ENCODE results near the gene PRDM15.
"Not testable (repeated sequence)": the region's sequence is repeated elsewhere in the genome, so short reads cannot be mapped to it uniquely, and the experiment has no call there.

PRDM15 gene

GRCh38 chr21:41785262-41785661 is 93.9 kb downstream of the PRDM15 start:
- H3K4me3 ChIP-seq (ENCODE audit: low read length in 2 of 2); H3K9me3 ChIP-seq (ENCODE audit: control insufficient read depth in 2 of 2, low read length in 2 of 2); H3K27ac ChIP-seq (ENCODE audit: low read depth in 2 of 2, low read length in 2 of 2); H3K36me3 ChIP-seq (ENCODE audit: control insufficient read depth in 2 of 2, insufficient read depth in 2 of 2, low read length in 2 of 2); H3K9ac ChIP-seq (ENCODE audit: low read depth in 1 of 2, low read length in 2 of 2): not testable (repeated sequence)
- Histone ChIP-seq H3K27me3 (ENCODE audit: control insufficient read depth in 2 of 2, insufficient read depth in 2 of 2, low read length in 2 of 2) (peaks cover 41 to 58% of the 10 kb centered on the region in 2 donors), H3K4me1 (ENCODE audit: control insufficient read depth in 2 of 2, insufficient read depth in 2 of 2, low read length in 2 of 2) (peaks cover 13 to 15% of the 10 kb centered on the region in 2 donors)

GRCh38 chr21:41784456-41785102 is 94.6 kb downstream of the PRDM15 start:
- H3K4me1 ChIP-seq (ENCODE audit: control insufficient read depth in 2 of 2, insufficient read depth in 2 of 2, low read length in 2 of 2), result peaks cover 13 to 15% of the 10 kb centered on the region in 2 donors
- H3K4me3 ChIP-seq (ENCODE audit: low read length in 2 of 2), result no peak overlapping the region
- peaks cover 41 to 57% of the 10 kb centered on the region in 2 donors for H3K27me3 ChIP-seq (ENCODE audit: control insufficient read depth in 2 of 2, insufficient read depth in 2 of 2, low read length in 2 of 2)
- no peaks in the 10 kb centered on the region for H3K36me3 ChIP-seq (ENCODE audit: control insufficient read depth in 2 of 2, insufficient read depth in 2 of 2, low read length in 2 of 2)
- H3K27ac ChIP-seq (ENCODE audit: low read depth in 2 of 2, low read length in 2 of 2), result no peak overlapping the region
- no peaks in the 10 kb centered on the region for H3K9me3 ChIP-seq (ENCODE audit: control insufficient read depth in 2 of 2, low read length in 2 of 2)
- no peak overlapping the region for H3K9ac ChIP-seq (ENCODE audit: low read depth in 1 of 2, low read length in 2 of 2)

GRCh38 chr21:41783476-41784180 is 95.5 kb downstream of the PRDM15 start:
- no peaks in the 10 kb centered on the region for H3K36me3 ChIP-seq (ENCODE audit: control insufficient read depth in 2 of 2, insufficient read depth in 2 of 2, low read length in 2 of 2)
- no peak overlapping the region for H3K9ac ChIP-seq (ENCODE audit: low read depth in 1 of 2, low read length in 2 of 2)
- H3K4me3 ChIP-seq (ENCODE audit: low read length in 2 of 2), result no peak overlapping the region
- H3K27me3 ChIP-seq (ENCODE audit: control insufficient read depth in 2 of 2, insufficient read depth in 2 of 2, low read length in 2 of 2), result peaks cover 41 to 55% of the 10 kb centered on the region in 2 donors
- no peaks in the 10 kb centered on the region for H3K9me3 ChIP-seq (ENCODE audit: control insufficient read depth in 2 of 2, low read length in 2 of 2)
- H3K4me1 ChIP-seq (ENCODE audit: control insufficient read depth in 2 of 2, insufficient read depth in 2 of 2, low read length in 2 of 2), result peaks cover 21 to 22% of the 10 kb centered on the region in 2 donors
- no peak overlapping the region for H3K27ac ChIP-seq (ENCODE audit: low read depth in 2 of 2, low read length in 2 of 2)

- peaks cover 35 to 48% of the 10 kb centered on the region in 2 donors for H3K27me3 ChIP-seq (ENCODE audit: control insufficient read depth in 2 of 2, insufficient read depth in 2 of 2, low read length in 2 of 2)
- H3K36me3 ChIP-seq (ENCODE audit: control insufficient read depth in 2 of 2, insufficient read depth in 2 of 2, low read length in 2 of 2), result no peaks in the 10 kb centered on the region
- H3K27ac ChIP-seq (ENCODE audit: low read depth in 2 of 2, low read length in 2 of 2), result no peak overlapping the region
- peaks cover 21 to 22% of the 10 kb centered on the region in 2 donors for H3K4me1 ChIP-seq (ENCODE audit: control insufficient read depth in 2 of 2, insufficient read depth in 2 of 2, low read length in 2 of 2)
- H3K4me3 ChIP-seq (ENCODE audit: low read length in 2 of 2), result no peak overlapping the region
- H3K9ac ChIP-seq (ENCODE audit: low read depth in 1 of 2, low read length in 2 of 2), result no peak overlapping the region
- no peaks in the 10 kb centered on the region for H3K9me3 ChIP-seq (ENCODE audit: control insufficient read depth in 2 of 2, low read length in 2 of 2)
Measured at GRCh38 chr21:41781050-41781410, 98.1 kb downstream of the PRDM15 start.

GRCh38 chr21:41780337-41781049 is 98.7 kb downstream of the PRDM15 start:
- H3K9me3 ChIP-seq (ENCODE audit: control insufficient read depth in 2 of 2, low read length in 2 of 2), result no peaks in the 10 kb centered on the region
- no peak overlapping the region for H3K9ac ChIP-seq (ENCODE audit: low read depth in 1 of 2, low read length in 2 of 2)
- no peak overlapping the region for H3K27ac ChIP-seq (ENCODE audit: low read depth in 2 of 2, low read length in 2 of 2)
- H3K36me3 ChIP-seq (ENCODE audit: control insufficient read depth in 2 of 2, insufficient read depth in 2 of 2, low read length in 2 of 2), result no peaks in the 10 kb centered on the region
- no peak overlapping the region for H3K4me3 ChIP-seq (ENCODE audit: low read length in 2 of 2)
- H3K4me1 ChIP-seq (ENCODE audit: control insufficient read depth in 2 of 2, insufficient read depth in 2 of 2, low read length in 2 of 2), result peaks cover 21 to 22% of the 10 kb centered on the region in 2 donors
- H3K27me3 ChIP-seq (ENCODE audit: control insufficient read depth in 2 of 2, insufficient read depth in 2 of 2, low read length in 2 of 2), result peaks cover 38 to 47% of the 10 kb centered on the region in 2 donors

- Histone ChIP-seq H3K9ac (ENCODE audit: low read depth in 1 of 2, low read length in 2 of 2) (no peak overlapping the region), H3K4me1 (ENCODE audit: control insufficient read depth in 2 of 2, insufficient read depth in 2 of 2, low read length in 2 of 2) (peaks cover 21 to 22% of the 10 kb centered on the region in 2 donors), H3K36me3 (ENCODE audit: control insufficient read depth in 2 of 2, insufficient read depth in 2 of 2, low read length in 2 of 2) (no peaks in the 10 kb centered on the region), H3K27ac (ENCODE audit: low read depth in 2 of 2, low read length in 2 of 2) (peak overlapping the region in 1 of 2 donors; percentile 50), H3K9me3 (ENCODE audit: control insufficient read depth in 2 of 2, low read length in 2 of 2) (no peaks in the 10 kb centered on the region), H3K4me3 (ENCODE audit: low read length in 2 of 2) (peak overlapping the region in 1 of 2 donors; percentile 44), H3K27me3 (ENCODE audit: control insufficient read depth in 2 of 2, insufficient read depth in 2 of 2, low read length in 2 of 2) (peaks cover 40 to 47% of the 10 kb centered on the region in 2 donors)
Measured at GRCh38 chr21:41779659-41780058, 99.5 kb downstream of the PRDM15 start.

- Histone ChIP-seq H3K4me3 (ENCODE audit: low read length in 2 of 2) (peak overlapping the region in 1 of 2 donors; percentile 44), H3K9me3 (ENCODE audit: control insufficient read depth in 2 of 2, low read length in 2 of 2) (no peaks in the 10 kb centered on the region), H3K27ac (ENCODE audit: low read depth in 2 of 2, low read length in 2 of 2) (peak overlapping the region in 1 of 2 donors; percentile 50), H3K36me3 (ENCODE audit: control insufficient read depth in 2 of 2, insufficient read depth in 2 of 2, low read length in 2 of 2) (no peaks in the 10 kb centered on the region), H3K4me1 (ENCODE audit: control insufficient read depth in 2 of 2, insufficient read depth in 2 of 2, low read length in 2 of 2) (peaks cover 19 to 21% of the 10 kb centered on the region in 2 donors), H3K27me3 (ENCODE audit: control insufficient read depth in 2 of 2, insufficient read depth in 2 of 2, low read length in 2 of 2) (peaks cover 35 to 45% of the 10 kb centered on the region in 2 donors), H3K9ac (ENCODE audit: low read depth in 1 of 2, low read length in 2 of 2) (no peak overlapping the region)
Measured at GRCh38 chr21:41778930-41779600, 100.1 kb downstream of the PRDM15 start.

- no peak overlapping the region for H3K9ac ChIP-seq (ENCODE audit: low read depth in 1 of 2, low read length in 2 of 2)
- no peaks in the 10 kb centered on the region for H3K9me3 ChIP-seq (ENCODE audit: control insufficient read depth in 2 of 2, low read length in 2 of 2)
- peaks cover 28 to 47% of the 10 kb centered on the region in 2 donors for H3K27me3 ChIP-seq (ENCODE audit: control insufficient read depth in 2 of 2, insufficient read depth in 2 of 2, low read length in 2 of 2)
- no peak overlapping the region for H3K4me3 ChIP-seq (ENCODE audit: low read length in 2 of 2)
- peaks cover 11 to 13% of the 10 kb centered on the region in 2 donors for H3K4me1 ChIP-seq (ENCODE audit: control insufficient read depth in 2 of 2, insufficient read depth in 2 of 2, low read length in 2 of 2)
- no peaks in the 10 kb centered on the region for H3K36me3 ChIP-seq (ENCODE audit: control insufficient read depth in 2 of 2, insufficient read depth in 2 of 2, low read length in 2 of 2)
- H3K27ac ChIP-seq (ENCODE audit: low read depth in 2 of 2, low read length in 2 of 2), result no peak overlapping the region
Measured at GRCh38 chr21:41777951-41778815, 101.0 kb downstream of the PRDM15 start.

- H3K4me3 ChIP-seq (ENCODE audit: low read length in 2 of 2), result no peak overlapping the region
- no peaks in the 10 kb centered on the region for H3K9me3 ChIP-seq (ENCODE audit: control insufficient read depth in 2 of 2, low read length in 2 of 2)
- peaks cover 29 to 57% of the 10 kb centered on the region in 2 donors for H3K27me3 ChIP-seq (ENCODE audit: control insufficient read depth in 2 of 2, insufficient read depth in 2 of 2, low read length in 2 of 2)
- no peak overlapping the region for H3K9ac ChIP-seq (ENCODE audit: low read depth in 1 of 2, low read length in 2 of 2)
- no peak overlapping the region for H3K27ac ChIP-seq (ENCODE audit: low read depth in 2 of 2, low read length in 2 of 2)
- H3K4me1 ChIP-seq (ENCODE audit: control insufficient read depth in 2 of 2, insufficient read depth in 2 of 2, low read length in 2 of 2), result peaks cover 6 to 11% of the 10 kb centered on the region in 2 donors
- no peaks in the 10 kb centered on the region for H3K36me3 ChIP-seq (ENCODE audit: control insufficient read depth in 2 of 2, insufficient read depth in 2 of 2, low read length in 2 of 2)
Measured at GRCh38 chr21:41776778-41777177, 102.4 kb downstream of the PRDM15 start.
